SU-DHL-6 (cell line): Measurements from ENCODE around the gene LIPE.

ENCODE experiments used
- H2AFZ ChIP-seq: fragments of 200-600 bp; sonication (generic); 2 replicates; pipeline ENCODE4 v1.6.1; 2014; ENCODE audit warnings: low read depth, mild to moderate bottlenecking, moderate library complexity, mixed read lengths, antibody characterized with exemption, low read length; ENCODE audit not compliant: severe bottlenecking
- H3F3A ChIP-seq: fragments of 200-600 bp; shearing (Covaris generic); 2 replicates; pipeline ENCODE4 v1.6.0; 2016; ENCODE audit warnings: antibody characterized with exemption, mild to moderate bottlenecking; ENCODE audit not compliant: insufficient read depth
- H3K27ac ChIP-seq: fragments of 200-600 bp; sonication (generic); 2 replicates; pipeline ENCODE4 v1.5.1; 2016; ENCODE audit warnings: low read depth, mild to moderate bottlenecking, low read length, moderate library complexity, mixed read lengths
- H3K27me3 ChIP-seq: fragments of 200-600 bp; sonication (generic), shearing (Covaris generic); 2 replicates; pipeline ENCODE4 v1.6.0; 2014; ENCODE audit warnings: mild to moderate bottlenecking, low read length
- H3K36me3 ChIP-seq: fragments of 200-600 bp; sonication (generic); 2 replicates; pipeline ENCODE4 v1.6.1; 2014; ENCODE audit warnings: mild to moderate bottlenecking, low read length, mixed read lengths
- H3K4me2 ChIP-seq: fragments of 300-600, 200-600 bp; shearing (Covaris generic), sonication (generic); 2 replicates; pipeline ENCODE4 v1.6.0; 2014; ENCODE audit warnings: low read length, low read depth, mild to moderate bottlenecking; ENCODE audit not compliant: poor library complexity, severe bottlenecking
- H3K4me3 ChIP-seq: fragments of 200-600 bp; sonication (generic); 2 replicates; pipeline ENCODE4 v1.5.1; 2014; ENCODE audit warnings: antibody characterized with exemption, low read length, mild to moderate bottlenecking, mixed read lengths; ENCODE audit not compliant: insufficient read depth, poor library complexity, severe bottlenecking
- H3K79me2 ChIP-seq: fragments of 200-600 bp; sonication (generic); 2 replicates; pipeline ENCODE4 v1.6.1; 2014; ENCODE audit warnings: mild to moderate bottlenecking, low read length, moderate library complexity; ENCODE audit not compliant: insufficient read depth
- H3K9ac ChIP-seq: fragments of 200-600 bp; sonication (generic); 2 replicates; pipeline ENCODE4 v1.7.0; 2014; ENCODE audit warnings: mild to moderate bottlenecking, low read length
- H3K9me2 ChIP-seq: fragments of 200-600 bp; sonication (generic); replicated peaks from 2 replicates; pipeline ENCODE4 v1.6.1; 2014; ENCODE audit warnings: low read length; ENCODE audit not compliant: insufficient read depth
- H3K9me3 ChIP-seq: fragments of 200-600 bp; sonication (generic); 2 replicates; pipeline ENCODE4 v1.6.1; 2014; ENCODE audit warnings: low read length, mixed read lengths; ENCODE audit not compliant: insufficient read depth
- H4K20me1 ChIP-seq: fragments of 200-600 bp; sonication (generic); 2 replicates; pipeline ENCODE4 v1.6.1; 2014; ENCODE audit warnings: low read depth, mild to moderate bottlenecking, antibody characterized with exemption, low read length, moderate library complexity, mixed read lengths
- EZH2phosphoT487 ChIP-seq: fragments of 200-600 bp; sonication (generic), shearing (Covaris generic); conservative IDR thresholded peaks from 2 replicates; pipeline ENCODE4 v1.6.1; 2018; ENCODE audit warnings: mild to moderate bottlenecking, antibody characterized with exemption, low read length, moderate library complexity, mixed read lengths
- TF ChIP-seq, protein P1 (sequence below): fragments of 200-600 bp; sonication (generic); IDR thresholded peaks from one replicate; pipeline ENCODE4 v1.5.1; 2017; ENCODE audit warnings: antibody characterized with exemption, mild to moderate bottlenecking, low read length, moderate library complexity; ENCODE audit not compliant: insufficient read depth, poor library complexity, severe bottlenecking

The LIPE gene

DNA sequence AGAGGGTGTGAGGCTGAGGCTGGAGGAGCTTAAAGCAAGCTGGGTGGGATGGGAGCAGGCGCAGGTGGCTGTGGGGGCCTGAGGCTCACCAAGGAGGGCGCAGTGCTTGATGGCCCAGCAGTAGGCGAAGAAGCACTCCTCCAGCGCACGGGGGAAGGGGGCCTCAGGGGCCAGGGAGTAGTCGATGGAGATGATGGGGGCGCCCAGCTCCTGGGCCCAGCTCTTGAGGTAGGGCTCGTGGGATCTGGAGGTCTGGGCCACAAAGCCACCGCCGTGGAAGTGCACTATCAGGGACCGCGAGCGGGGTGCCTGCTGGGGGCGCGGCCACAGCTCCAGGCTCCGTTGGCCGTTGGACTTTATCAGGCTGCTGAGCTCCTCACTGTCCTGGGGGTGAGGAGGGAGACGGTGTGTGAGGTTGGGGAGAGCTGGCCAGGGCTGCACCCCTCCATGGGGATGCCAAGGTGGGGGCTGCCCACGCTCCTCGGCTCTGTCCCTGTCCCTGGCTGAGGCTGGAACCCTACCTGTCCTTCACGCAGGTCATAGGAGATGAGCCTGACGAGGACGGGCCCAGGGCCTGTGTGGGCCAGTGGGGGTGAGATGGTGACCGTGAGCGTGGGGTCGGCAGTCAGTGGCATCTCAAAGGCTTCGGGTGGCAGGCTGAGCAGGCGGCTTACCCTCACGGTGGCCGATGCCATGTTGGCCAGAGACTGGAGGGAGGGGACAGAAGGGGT is 19.9 kb downstream of the LIPE start:
- Histone ChIP-seq H3K4me3 (no peak overlapping the region), H3K9me2 (no peaks in the 10 kb centered on the region), H3K36me3 (no peaks in the 10 kb centered on the region), H2AFZ (no peak overlapping the region), H3K9me3 (no peaks in the 10 kb centered on the region), H3K79me2 (no peaks in the 10 kb centered on the region), H3K27ac (no peak overlapping the region), H3K27me3 (no peaks in the 10 kb centered on the region), H3F3A (no peaks in the 10 kb centered on the region), H3K4me2 (no peak overlapping the region), H4K20me1 (no peaks in the 10 kb centered on the region), H3K9ac (no peak overlapping the region)
- TF ChIP-seq, protein P1, sequence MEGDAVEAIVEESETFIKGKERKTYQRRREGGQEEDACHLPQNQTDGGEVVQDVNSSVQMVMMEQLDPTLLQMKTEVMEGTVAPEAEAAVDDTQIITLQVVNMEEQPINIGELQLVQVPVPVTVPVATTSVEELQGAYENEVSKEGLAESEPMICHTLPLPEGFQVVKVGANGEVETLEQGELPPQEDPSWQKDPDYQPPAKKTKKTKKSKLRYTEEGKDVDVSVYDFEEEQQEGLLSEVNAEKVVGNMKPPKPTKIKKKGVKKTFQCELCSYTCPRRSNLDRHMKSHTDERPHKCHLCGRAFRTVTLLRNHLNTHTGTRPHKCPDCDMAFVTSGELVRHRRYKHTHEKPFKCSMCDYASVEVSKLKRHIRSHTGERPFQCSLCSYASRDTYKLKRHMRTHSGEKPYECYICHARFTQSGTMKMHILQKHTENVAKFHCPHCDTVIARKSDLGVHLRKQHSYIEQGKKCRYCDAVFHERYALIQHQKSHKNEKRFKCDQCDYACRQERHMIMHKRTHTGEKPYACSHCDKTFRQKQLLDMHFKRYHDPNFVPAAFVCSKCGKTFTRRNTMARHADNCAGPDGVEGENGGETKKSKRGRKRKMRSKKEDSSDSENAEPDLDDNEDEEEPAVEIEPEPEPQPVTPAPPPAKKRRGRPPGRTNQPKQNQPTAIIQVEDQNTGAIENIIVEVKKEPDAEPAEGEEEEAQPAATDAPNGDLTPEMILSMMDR: no peak
- TF ChIP-seq EZH2phosphoT487: no peak

DNA sequence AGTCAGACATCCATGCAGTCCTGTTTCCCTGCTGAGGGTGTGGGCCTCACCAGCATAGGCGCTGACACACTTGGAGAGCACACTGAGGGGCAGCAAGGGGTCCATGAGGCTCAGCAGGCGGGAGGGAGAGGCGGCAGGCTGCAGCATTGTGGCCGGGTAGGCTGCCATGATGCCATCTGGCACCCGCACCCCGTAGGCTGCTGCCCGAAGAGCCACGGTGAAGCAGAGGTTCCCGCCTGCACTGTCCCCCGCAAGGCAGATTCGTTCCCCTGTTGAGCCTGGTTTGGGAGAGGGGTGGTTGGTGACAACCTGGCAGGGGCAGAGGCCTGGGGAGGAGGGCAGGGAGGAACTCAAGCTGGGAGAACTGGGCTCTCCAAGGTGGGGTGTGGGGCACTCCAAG is 21.1 kb downstream of the LIPE start:
- H3K9me2 ChIP-seq: no peaks in the 10 kb centered on the region
- no peaks in the 10 kb centered on the region for H3K36me3 ChIP-seq
- H3K9me3 ChIP-seq: no peaks in the 10 kb centered on the region
- no peaks in the 10 kb centered on the region for H3K79me2 ChIP-seq
- H3K9ac ChIP-seq: no peak overlapping the region
- no peak for TF ChIP-seq EZH2phosphoT487
- TF ChIP-seq, protein P1: no peak
- no peaks in the 10 kb centered on the region for H3F3A ChIP-seq
- H2AFZ ChIP-seq: no peak overlapping the region
- no peaks in the 10 kb centered on the region for H4K20me1 ChIP-seq
- H3K27me3 ChIP-seq: no peaks in the 10 kb centered on the region
- no peak overlapping the region for H3K4me2 ChIP-seq
- H3K27ac ChIP-seq: no peak overlapping the region
- no peak overlapping the region for H3K4me3 ChIP-seq

DNA sequence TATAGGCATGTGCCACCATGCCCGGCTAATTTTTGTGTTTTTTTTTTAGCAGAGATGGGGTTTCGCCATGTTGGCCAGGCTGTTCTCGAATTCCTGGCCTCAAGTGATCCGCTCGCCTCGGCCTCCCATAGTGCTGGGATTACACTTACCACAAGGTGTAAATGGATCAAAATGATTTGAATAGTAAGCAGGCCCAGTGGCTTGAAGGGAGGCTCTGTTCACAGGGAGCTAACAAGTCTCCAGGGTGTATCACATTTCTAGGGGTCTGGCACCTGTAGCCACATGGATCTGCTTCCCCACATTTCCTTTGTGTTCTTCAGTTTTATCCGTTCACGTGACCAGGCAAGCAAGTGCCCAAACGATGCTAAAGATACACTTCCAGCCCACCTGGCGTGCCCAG is 23.6 kb downstream of the LIPE start:
- Histone ChIP-seq H3K27me3 (no peaks in the 10 kb centered on the region), H3K4me3 (no peak overlapping the region), H3F3A (peaks cover 4% of the 10 kb centered on the region; the same call in 1 of the 2 replicates), H4K20me1 (no peaks in the 10 kb centered on the region), H3K9me2 (no peaks in the 10 kb centered on the region), H3K27ac (no peak overlapping the region), H3K4me2 (no peak overlapping the region), H3K36me3 (no peaks in the 10 kb centered on the region), H2AFZ (no peak overlapping the region), H3K9me3 (no peaks in the 10 kb centered on the region), H3K9ac (no peak overlapping the region), H3K79me2 (no peaks in the 10 kb centered on the region)
- TF ChIP-seq, protein P1: no peak
